HG03565 (cell line): Measurements from ENCODE around the gene ZNF526.
"Not testable (repeated sequence)": the region's sequence is repeated elsewhere in the genome, so short reads cannot be mapped to it uniquely, and the experiment has no call there.

Source experiments
- ATAC-seq: cut with Tn5 transposase; IDR thresholded peaks from one replicate; pipeline ENCODE4 v1.9.1; 2021; ENCODE audit warnings: mild to moderate bottlenecking, moderate library complexity; ENCODE audit not compliant: unreplicated experiment

ZNF526 gene

GRCh38 chr19:42257842-42258241 is 37.7 kb downstream of the ZNF526 start:
- ATAC-seq = not testable (repeated sequence)

GRCh38 chr19:42261763-42262162 is 41.7 kb downstream of the ZNF526 start:
- ATAC-seq = no peak

GRCh38 chr19:42266105-42266504 is 46.0 kb downstream of the ZNF526 start:
- ATAC-seq = not testable (repeated sequence)

GRCh38 chr19:42266928-42267603 is 47.0 kb downstream of the ZNF526 start:
- ATAC-seq = not testable (repeated sequence)

GRCh38 chr19:42267644-42268141 is 47.6 kb downstream of the ZNF526 start:
- no peak for ATAC-seq

GRCh38 chr19:42268142-42268703 is 48.1 kb downstream of the ZNF526 start:
- peak; percentile 40 for ATAC-seq

GRCh38 chr19:42268704-42269477 is 48.8 kb downstream of the ZNF526 start, which contains the start of gene CIC:
Gene CIC, plus strand, starts transcription at chr19:42269252. Its CDS starts 2,532 bp downstream, at chr19:42271784.
- peak; percentile 65 for ATAC-seq

- no peak for ATAC-seq
These were observed 49.6 kb downstream of the ZNF526 start for GRCh38 chr19:42269478-42270345.

GRCh38 chr19:42270346-42271044 is 50.4 kb downstream of the ZNF526 start:
- no peak for ATAC-seq

- no peak for ATAC-seq
These were observed 50.9 kb downstream of the ZNF526 start for GRCh38 chr19:42271045-42271419.

GRCh38 chr19:42271861-42272534 is 51.9 kb downstream of the ZNF526 start:
- no peak for ATAC-seq

- no peak for ATAC-seq
These were observed 52.4 kb downstream of the ZNF526 start for GRCh38 chr19:42272535-42272897.

GRCh38 chr19:42272989-42273406 is 52.9 kb downstream of the ZNF526 start:
- no peak for ATAC-seq

GRCh38 chr19:42273407-42274064 is 53.4 kb downstream of the ZNF526 start:
- ATAC-seq = no peak

GRCh38 chr19:42274065-42274682 is 54.1 kb downstream of the ZNF526 start:
- no peak for ATAC-seq

GRCh38 chr19:42275103-42275502 is 55.0 kb downstream of the ZNF526 start:
- ATAC-seq = no peak

GRCh38 chr19:42275517-42275916 is 55.4 kb downstream of the ZNF526 start:
- ATAC-seq = no peak

GRCh38 chr19:42276284-42276683 is 56.2 kb downstream of the ZNF526 start:
- no peak for ATAC-seq

GRCh38 chr19:42276821-42277220 is 56.7 kb downstream of the ZNF526 start:
- ATAC-seq = no peak
